Adipocyte (in vitro differentiated cells): ENCODE data around the gene PIGU.

ENCODE experiments used
- DNase-seq: peaks from one replicate; pipeline ENCODE4 v3.0.0-alpha.2; 2015; ENCODE audit warnings: low read depth
- H3K27me3 ChIP-seq: replicated peaks from 2 replicates; pipeline ENCODE4 v1.7.0; 2013; ENCODE audit warnings: mild to moderate bottlenecking, low read length, moderate library complexity; ENCODE audit not compliant: control insufficient read depth, insufficient read depth
- H3K36me3 ChIP-seq: 2 replicates; pipeline ENCODE4 v1.7.0; 2013; ENCODE audit warnings: low read length, mild to moderate bottlenecking, moderate library complexity; ENCODE audit not compliant: control insufficient read depth, insufficient read depth, severe bottlenecking
- H3K4me1 ChIP-seq: 2 replicates; pipeline ENCODE4 v1.7.0; 2013; ENCODE audit warnings: mild to moderate bottlenecking, low read length, moderate library complexity; ENCODE audit not compliant: control insufficient read depth, insufficient read depth
- H3K4me3 ChIP-seq: 2 replicates; pipeline ENCODE4 v1.7.0; 2013; ENCODE audit warnings: mild to moderate bottlenecking, low read length, moderate library complexity
- H3K9ac ChIP-seq: 2 replicates; pipeline ENCODE4 v1.7.0; 2013; ENCODE audit warnings: mild to moderate bottlenecking, low read length, moderate library complexity
- H3K9me3 ChIP-seq: 2 replicates; pipeline ENCODE4 v1.7.0; 2013; ENCODE audit warnings: mild to moderate bottlenecking, low read length, moderate library complexity; ENCODE audit not compliant: control insufficient read depth

The PIGU gene

DNA sequence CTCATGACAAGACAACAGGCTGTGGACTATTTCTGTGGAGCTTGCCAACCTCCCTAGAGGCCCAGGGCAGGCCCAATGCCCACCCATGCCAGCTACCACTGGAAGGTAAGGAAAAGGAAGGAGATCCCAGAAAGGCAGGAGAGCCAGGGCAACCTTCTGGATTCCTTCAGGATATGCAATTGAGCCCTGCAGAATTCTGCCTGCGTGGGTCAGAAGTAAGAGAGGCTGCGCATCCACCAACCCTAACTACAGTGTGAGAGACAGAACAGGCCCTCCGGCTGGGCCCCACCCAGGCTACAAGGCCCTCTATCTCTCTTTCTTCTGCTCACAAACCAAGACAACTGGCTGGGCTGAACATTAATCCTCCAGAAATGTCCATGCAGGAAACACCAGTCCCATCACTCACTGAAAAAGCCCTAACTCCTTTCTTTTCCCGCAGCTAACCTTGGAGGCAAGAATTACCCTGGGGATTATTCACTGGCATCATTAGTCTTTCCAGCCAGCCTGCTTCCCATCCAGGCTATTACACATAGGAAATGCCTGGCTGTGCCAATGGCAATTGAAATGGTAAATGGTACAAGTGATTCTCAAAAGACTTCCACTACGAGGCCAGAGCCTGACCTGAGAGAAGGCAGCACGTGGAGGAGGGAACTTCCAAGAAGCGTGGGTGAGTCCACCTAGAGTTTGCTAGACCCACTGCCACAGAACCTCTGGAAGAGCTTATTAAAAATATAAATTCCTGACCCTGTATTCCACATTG is 103.2 kb downstream of the PIGU start:
- peaks cover 12% of the 10 kb centered on the region for H3K4me1 ChIP-seq
- H3K27me3 ChIP-seq = no peaks in the 10 kb centered on the region
- H3K9ac ChIP-seq = no peak overlapping the region
- H3K9me3 ChIP-seq = no peaks in the 10 kb centered on the region
- peaks cover 22% of the 10 kb centered on the region for H3K36me3 ChIP-seq
- DNase-seq = no peak
- no peak overlapping the region for H3K4me3 ChIP-seq

DNA sequence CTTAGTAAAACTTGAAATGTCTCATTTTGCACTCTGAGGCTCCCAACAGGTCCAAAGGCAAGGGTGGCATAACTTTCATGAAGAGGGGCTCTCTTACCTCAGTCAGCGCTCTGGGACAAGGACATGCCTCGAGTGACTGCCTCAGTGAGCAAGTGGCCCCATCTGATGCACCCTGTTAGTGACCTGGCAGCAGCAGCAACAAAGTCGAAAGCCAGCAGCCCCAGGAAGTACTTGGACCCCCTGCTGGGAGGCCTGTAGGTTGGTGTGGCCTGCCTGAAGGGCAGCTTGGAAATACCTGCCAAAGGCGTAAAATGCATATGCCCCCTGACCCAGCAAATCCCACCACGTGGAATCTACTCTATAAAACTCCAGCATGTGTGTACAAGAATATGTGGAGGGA is 105.1 kb downstream of the PIGU start:
- Histone ChIP-seq H3K9ac (no peak overlapping the region), H3K4me1 (no peaks in the 10 kb centered on the region), H3K27me3 (no peaks in the 10 kb centered on the region), H3K9me3 (no peaks in the 10 kb centered on the region), H3K4me3 (no peak overlapping the region), H3K36me3 (peaks cover 22% of the 10 kb centered on the region)
- DNase-seq = no peak

- Histone ChIP-seq H3K27me3 (no peaks in the 10 kb centered on the region), H3K4me1 (no peaks in the 10 kb centered on the region), H3K9me3 (no peaks in the 10 kb centered on the region), H3K36me3 (peaks cover 22% of the 10 kb centered on the region), H3K4me3 (no peak overlapping the region), H3K9ac (no peak overlapping the region)
- peak; percentile 7 for DNase-seq
Measured at GRCh38 chr20:34570859-34571306, 106.0 kb downstream of the PIGU start.

- Histone ChIP-seq H3K9ac (no peak overlapping the region), H3K4me1 (peaks cover 1% of the 10 kb centered on the region), H3K9me3 (no peaks in the 10 kb centered on the region), H3K4me3 (no peak overlapping the region), H3K27me3 (no peaks in the 10 kb centered on the region), H3K36me3 (peaks cover 19% of the 10 kb centered on the region)
- no peak for DNase-seq
Measured at GRCh38 chr20:34569598-34569997, 107.3 kb downstream of the PIGU start.

- Histone ChIP-seq H3K27me3 (no peaks in the 10 kb centered on the region), H3K36me3 (peaks cover 11% of the 10 kb centered on the region), H3K9me3 (no peaks in the 10 kb centered on the region), H3K9ac (no peak overlapping the region), H3K4me3 (no peak overlapping the region), H3K4me1 (peaks cover 4% of the 10 kb centered on the region)
- DNase-seq = no peak
Measured at GRCh38 chr20:34567892-34568865, 108.7 kb downstream of the PIGU start.

- Histone ChIP-seq H3K4me1 (peaks cover 4% of the 10 kb centered on the region), H3K36me3 (peaks cover 3% of the 10 kb centered on the region), H3K9ac (no peak overlapping the region), H3K4me3 (no peak overlapping the region), H3K9me3 (no peaks in the 10 kb centered on the region), H3K27me3 (no peaks in the 10 kb centered on the region)
- DNase-seq = no peak
Measured at GRCh38 chr20:34566978-34567891, 109.7 kb downstream of the PIGU start.

DNA sequence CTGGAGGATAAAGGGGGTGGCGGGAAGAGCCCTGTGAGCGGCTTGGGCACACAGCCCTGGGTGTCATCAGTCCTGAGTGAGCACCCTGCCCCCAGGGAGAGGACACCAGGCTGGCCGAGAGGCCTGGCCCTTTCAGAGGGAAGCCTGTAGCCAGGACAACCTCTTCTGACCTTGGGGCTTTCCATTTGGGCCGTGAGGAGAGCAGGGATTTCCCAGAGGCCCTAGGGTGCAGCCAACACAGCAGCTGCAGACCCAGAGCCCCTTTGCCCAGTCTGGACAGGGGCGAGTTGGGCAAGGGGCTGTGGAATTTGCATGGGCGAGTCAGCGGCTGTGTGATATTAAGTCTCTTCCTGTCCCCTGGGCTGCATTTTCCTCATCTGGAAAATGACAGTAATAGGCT is 112.1 kb downstream of the PIGU start:
- no peaks in the 10 kb centered on the region for H3K9me3 ChIP-seq
- no peak for DNase-seq
- H3K27me3 ChIP-seq = no peaks in the 10 kb centered on the region
- H3K9ac ChIP-seq = no peak overlapping the region
- peaks cover 4% of the 10 kb centered on the region for H3K4me1 ChIP-seq
- H3K36me3 ChIP-seq = peaks cover 4% of the 10 kb centered on the region
- no peak overlapping the region for H3K4me3 ChIP-seq

DNA sequence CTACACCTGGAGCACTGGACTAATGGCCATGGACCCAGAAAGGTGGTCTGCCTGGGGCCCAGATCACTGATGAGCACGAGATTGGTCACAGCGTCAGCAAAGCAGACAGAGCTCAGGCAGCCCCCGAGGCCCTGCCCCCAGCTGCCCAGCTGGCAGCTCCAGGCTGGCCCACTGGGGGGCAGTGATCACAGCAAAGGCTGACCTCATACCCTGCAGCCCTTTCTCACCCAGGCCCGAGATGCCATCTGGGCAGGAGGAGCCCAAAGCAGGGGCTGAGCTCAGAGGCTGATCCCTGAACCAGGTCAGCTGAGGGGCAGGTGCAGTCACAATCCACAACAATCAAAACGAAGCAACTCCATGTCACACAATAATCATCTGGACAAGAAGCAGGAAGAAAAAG is 114.3 kb downstream of the PIGU start:
- Histone ChIP-seq H3K9ac (no peak overlapping the region), H3K4me1 (peaks cover 9% of the 10 kb centered on the region), H3K4me3 (no peak overlapping the region), H3K9me3 (no peaks in the 10 kb centered on the region), H3K36me3 (peaks cover 4% of the 10 kb centered on the region), H3K27me3 (no peaks in the 10 kb centered on the region)
- peak; percentile 42 for DNase-seq

DNA sequence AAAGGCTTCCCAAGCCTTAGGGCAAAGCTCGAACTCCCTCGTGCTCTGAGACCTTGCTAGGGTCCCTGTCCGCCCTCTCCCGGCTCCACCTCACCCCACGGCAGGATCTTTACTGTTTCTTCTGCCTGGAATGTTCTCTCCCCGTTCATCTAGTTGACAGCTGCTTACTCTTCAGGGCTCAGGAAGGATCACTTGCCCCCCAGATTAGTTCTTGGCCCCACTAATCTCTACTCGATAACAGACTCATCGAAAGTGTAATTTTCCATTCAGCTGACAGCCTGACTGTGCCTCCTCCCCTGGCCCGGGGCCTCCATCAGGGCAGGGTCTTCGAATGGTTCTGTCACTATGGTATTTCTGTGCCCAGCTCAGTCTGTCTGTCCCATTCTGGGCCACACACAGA is 115.2 kb downstream of the PIGU start:
- Histone ChIP-seq H3K9ac (no peak overlapping the region), H3K4me1 (peaks cover 9% of the 10 kb centered on the region), H3K27me3 (no peaks in the 10 kb centered on the region), H3K9me3 (no peaks in the 10 kb centered on the region), H3K36me3 (peaks cover 4% of the 10 kb centered on the region), H3K4me3 (no peak overlapping the region)
- DNase-seq = no peak

DNA sequence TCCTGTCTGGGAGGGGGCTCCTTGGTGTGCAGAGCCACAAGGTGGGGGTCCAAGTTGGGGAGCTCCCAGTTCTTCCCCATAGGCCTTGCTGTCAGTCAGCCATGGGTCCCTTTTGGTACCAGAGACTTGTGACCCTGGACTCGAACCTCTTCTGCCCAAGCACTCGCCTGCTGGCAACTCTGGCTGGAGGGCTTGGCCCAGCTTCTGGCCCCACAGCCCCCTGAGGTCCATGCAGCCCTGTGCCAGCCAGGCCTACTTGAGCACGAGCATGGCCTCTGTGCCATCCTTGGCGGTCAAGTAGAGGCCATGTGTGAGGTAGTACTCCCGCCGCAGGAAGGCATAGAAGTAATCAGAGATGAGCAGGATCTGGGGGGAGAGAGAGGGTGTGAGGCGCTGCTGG is 116.3 kb downstream of the PIGU start:
- no peak overlapping the region for H3K9ac ChIP-seq
- no peak for DNase-seq
- H3K27me3 ChIP-seq = no peaks in the 10 kb centered on the region
- no peak overlapping the region for H3K4me3 ChIP-seq
- H3K36me3 ChIP-seq = peaks cover 4% of the 10 kb centered on the region
- H3K9me3 ChIP-seq = no peaks in the 10 kb centered on the region
- peaks cover 9% of the 10 kb centered on the region for H3K4me1 ChIP-seq
